DMS114 treated with DMSO at 0.1 percent for 48 hours (cell line): Measurements from ENCODE around the gene CACNA1B.
"Not testable (repeated sequence)": the region's sequence is repeated elsewhere in the genome, so short reads cannot be mapped to it uniquely, and the experiment has no call there.

Source experiments
- DNase-seq: peaks from one replicate; lab custom pipeline; 2025; ENCODE audit not compliant: unreplicated experiment; lab: John Stamatoyannopoulos, UW

Gene CACNA1B

GRCh38 chr9:137885121-137885520 is 7.5 kb downstream of the CACNA1B start:
- not testable (repeated sequence) for DNase-seq

- not testable (repeated sequence) for DNase-seq
Observed at GRCh38 chr9:137888621-137889020, 11.0 kb downstream of the CACNA1B start.

GRCh38 chr9:137889966-137890365 is 12.4 kb downstream of the CACNA1B start:
- not testable (repeated sequence) for DNase-seq

GRCh38 chr9:137890768-137891587 is 13.4 kb downstream of the CACNA1B start:
- not testable (repeated sequence) for DNase-seq

GRCh38 chr9:137891588-137892423 is 14.2 kb downstream of the CACNA1B start:
- no peak for DNase-seq

GRCh38 chr9:137892424-137893191 is 15.0 kb downstream of the CACNA1B start:
- DNase-seq, result no peak

- DNase-seq, result no peak
Observed at GRCh38 chr9:137893670-137894069, 16.1 kb downstream of the CACNA1B start.

- no peak for DNase-seq
Observed at GRCh38 chr9:137899551-137900360, 22.2 kb downstream of the CACNA1B start.

GRCh38 chr9:137900584-137901310 is 23.2 kb downstream of the CACNA1B start:
- no peak for DNase-seq

- DNase-seq, result no peak
Observed at GRCh38 chr9:137902646-137903045, 25.1 kb downstream of the CACNA1B start.

GRCh38 chr9:137905740-137906139 is 28.2 kb downstream of the CACNA1B start:
- no peak for DNase-seq

GRCh38 chr9:137907776-137908175 is 30.2 kb downstream of the CACNA1B start:
- DNase-seq, result no peak

- DNase-seq, result no peak
Observed at GRCh38 chr9:137912671-137913070, 35.1 kb downstream of the CACNA1B start.

- no peak for DNase-seq
Observed at GRCh38 chr9:137913132-137913531, 35.5 kb downstream of the CACNA1B start.

- no peak for DNase-seq
Observed at GRCh38 chr9:137913771-137914767, 36.5 kb downstream of the CACNA1B start.

GRCh38 chr9:137916540-137916939 is 39.0 kb downstream of the CACNA1B start:
- DNase-seq, result no peak

GRCh38 chr9:137917116-137917515 is 39.5 kb downstream of the CACNA1B start:
- no peak for DNase-seq

GRCh38 chr9:137917795-137918194 is 40.2 kb downstream of the CACNA1B start:
- DNase-seq, result no peak
